Epithelial cell of proximal tubule (primary cell): ENCODE measurements around the gene LRCH4. TPM values are rescaled to one million over a fixed set of nuclear protein-coding genes. Genes with fewer than 3 reads are reported as not detected.
"Not testable (repeated sequence)": the region's sequence is repeated elsewhere in the genome, so short reads cannot be mapped to it uniquely, and the experiment has no call there.

Experiments used
- DNase-seq: peaks from one replicate; pipeline ENCODE4 v3.0.0-alpha.2; 2011; ENCODE audit warnings: low read depth
- H3K4me3 ChIP-seq: 2 replicates; pipeline ENCODE4 v1.5.1; 2011; ENCODE audit warnings: low read depth, mild to moderate bottlenecking, low read length
- total RNA-seq: library from RNA; depleted of rRNA; stranded (reverse); fragments of >200 nt; gene quantifications from 2 replicates; pipeline ENCODE4 v1.2.3, GENCODE V29; 2015
- TF ChIP-seq, protein P1 (sequence below): conservative IDR thresholded peaks from 2 replicates; pipeline ENCODE4 v1.5.1; 2012; ENCODE audit warnings: low read depth, mild to moderate bottlenecking, low read length

LRCH4 gene
- total RNA-seq, 1 donor from 2014 or later, result 62.0 TPM

DNA sequence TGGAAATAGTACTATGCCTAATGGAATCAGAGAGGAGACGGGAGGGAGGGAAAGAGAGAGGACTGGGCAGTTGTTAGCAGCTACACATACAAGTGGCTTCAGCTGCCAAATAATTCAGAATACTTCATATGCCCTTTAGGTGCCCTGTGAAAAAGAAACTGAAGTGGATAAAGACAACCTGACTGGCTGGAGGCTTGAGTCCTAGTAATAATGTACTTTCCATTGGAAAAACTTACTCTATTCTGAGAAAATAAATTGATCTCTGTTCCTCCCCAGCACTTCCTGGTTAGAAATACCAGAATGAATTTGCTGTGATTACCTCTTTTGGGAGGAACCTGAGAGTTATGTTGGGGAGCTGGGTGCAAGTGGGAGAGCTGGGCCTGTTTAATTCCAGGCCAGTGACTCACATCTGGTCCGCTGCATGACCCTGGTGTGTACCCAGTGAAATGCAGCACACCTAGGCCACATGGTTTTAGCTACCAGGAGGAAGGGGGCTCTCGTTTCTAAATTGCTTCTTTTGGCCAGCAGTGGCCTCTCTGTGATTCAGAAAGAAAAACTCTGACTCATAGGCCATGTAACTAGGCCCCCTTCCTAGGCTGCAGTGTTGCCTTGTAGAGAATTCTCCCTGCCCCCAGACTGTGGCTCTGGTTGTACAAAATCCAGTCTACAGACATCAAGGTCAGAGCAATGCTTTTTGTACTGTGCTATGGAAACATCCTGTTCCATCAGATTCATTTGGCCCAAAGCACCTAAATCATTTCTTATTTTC lies 40.4 kb downstream of the LRCH4 start:
- no peak overlapping the region for H3K4me3 ChIP-seq
- DNase-seq, result peak; percentile 52
- TF ChIP-seq, protein P1, sequence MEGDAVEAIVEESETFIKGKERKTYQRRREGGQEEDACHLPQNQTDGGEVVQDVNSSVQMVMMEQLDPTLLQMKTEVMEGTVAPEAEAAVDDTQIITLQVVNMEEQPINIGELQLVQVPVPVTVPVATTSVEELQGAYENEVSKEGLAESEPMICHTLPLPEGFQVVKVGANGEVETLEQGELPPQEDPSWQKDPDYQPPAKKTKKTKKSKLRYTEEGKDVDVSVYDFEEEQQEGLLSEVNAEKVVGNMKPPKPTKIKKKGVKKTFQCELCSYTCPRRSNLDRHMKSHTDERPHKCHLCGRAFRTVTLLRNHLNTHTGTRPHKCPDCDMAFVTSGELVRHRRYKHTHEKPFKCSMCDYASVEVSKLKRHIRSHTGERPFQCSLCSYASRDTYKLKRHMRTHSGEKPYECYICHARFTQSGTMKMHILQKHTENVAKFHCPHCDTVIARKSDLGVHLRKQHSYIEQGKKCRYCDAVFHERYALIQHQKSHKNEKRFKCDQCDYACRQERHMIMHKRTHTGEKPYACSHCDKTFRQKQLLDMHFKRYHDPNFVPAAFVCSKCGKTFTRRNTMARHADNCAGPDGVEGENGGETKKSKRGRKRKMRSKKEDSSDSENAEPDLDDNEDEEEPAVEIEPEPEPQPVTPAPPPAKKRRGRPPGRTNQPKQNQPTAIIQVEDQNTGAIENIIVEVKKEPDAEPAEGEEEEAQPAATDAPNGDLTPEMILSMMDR, result no peak

DNA sequence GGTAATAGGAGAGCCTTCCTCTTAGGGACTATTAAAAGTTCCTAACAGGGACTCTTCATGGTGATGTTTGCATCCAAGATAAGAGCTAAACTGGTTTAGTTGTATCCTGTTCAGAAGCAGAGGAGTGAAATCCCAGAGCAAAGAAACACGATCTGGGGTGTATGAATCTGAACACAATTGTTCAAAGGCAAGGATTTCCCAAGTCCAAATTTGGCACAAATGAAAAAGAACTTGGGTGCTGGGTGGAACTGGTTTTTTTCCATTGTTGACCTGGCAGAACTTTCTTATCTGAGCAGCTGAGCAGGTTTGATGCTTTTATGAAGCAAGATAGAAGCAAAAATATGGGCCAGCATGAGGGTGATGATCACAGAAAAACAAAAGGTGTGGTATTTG lies 41.0 kb downstream of the LRCH4 start:
- H3K4me3 ChIP-seq, result no peak overlapping the region
- DNase-seq, result no peak
- TF ChIP-seq, protein P1, result no peak

DNA sequence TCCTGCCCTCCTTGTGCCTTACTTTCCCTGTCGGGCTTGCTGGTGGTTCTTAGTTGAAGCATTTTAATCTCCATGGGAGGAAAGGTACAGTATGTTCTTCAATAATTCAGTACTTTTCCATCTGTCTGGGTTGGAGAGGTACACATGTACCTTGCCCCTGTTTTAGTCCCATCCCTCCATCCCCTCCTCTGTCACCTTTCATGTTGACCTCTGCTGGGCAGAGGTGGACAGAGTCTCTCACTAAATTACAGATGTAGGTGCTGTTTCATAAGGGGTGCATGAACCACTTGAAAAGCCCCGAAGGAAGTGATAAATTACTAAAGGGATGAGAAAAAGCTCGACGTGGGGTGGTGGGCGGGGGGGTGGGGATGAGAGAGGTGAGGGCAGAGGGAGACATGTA lies 41.5 kb downstream of the LRCH4 start:
- TF ChIP-seq, protein P1, result no peak
- no peak for DNase-seq

DNA sequence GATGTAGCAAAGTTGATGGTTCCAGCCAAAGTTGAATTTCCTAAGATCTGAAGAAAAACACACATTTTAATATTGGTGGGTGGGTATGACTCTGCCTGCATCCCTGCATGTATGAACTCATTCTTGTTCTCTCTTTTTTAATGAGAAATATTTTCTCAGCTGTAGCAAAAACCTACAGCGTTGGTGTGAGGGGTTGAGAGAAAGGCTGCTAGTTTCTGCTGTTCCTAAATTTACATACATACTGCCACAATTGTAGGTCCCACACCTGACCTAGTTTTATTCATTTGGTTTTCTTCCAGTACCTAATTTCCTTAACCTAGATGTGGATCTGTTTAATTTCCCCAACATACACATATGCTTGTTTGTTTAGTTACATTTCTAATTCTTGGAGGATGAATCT lies 42.3 kb downstream of the LRCH4 start:
- TF ChIP-seq, protein P1, result no peak

More for the DNA sequence above, 41.5 kb downstream of the LRCH4 start:
- no peak overlapping the region for H3K4me3 ChIP-seq

DNA sequence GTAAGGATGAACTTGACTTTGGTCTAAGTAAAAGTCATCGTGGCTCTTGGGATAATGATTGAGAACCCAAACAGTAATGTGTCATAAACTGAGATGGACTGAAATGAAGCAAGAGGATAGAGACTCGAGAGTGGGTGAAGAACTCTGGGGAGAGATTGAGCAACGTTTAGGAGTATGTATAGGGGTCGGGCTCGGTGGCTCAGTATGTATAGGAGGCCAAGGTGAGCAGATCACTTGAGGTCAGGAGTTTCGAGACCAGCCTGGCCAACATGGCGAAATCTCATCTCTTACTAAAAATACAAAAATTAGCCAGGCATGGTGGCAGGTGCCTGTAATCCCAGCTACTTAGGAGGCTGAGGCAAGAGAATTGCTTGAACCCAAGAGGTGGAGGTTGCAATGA lies 44.6 kb downstream of the LRCH4 start:
- not testable (repeated sequence) for DNase-seq, H3K4me3 ChIP-seq

More for the DNA sequence above, 42.3 kb downstream of the LRCH4 start:
- H3K4me3 ChIP-seq, result no peak overlapping the region
- DNase-seq, result no peak

DNA sequence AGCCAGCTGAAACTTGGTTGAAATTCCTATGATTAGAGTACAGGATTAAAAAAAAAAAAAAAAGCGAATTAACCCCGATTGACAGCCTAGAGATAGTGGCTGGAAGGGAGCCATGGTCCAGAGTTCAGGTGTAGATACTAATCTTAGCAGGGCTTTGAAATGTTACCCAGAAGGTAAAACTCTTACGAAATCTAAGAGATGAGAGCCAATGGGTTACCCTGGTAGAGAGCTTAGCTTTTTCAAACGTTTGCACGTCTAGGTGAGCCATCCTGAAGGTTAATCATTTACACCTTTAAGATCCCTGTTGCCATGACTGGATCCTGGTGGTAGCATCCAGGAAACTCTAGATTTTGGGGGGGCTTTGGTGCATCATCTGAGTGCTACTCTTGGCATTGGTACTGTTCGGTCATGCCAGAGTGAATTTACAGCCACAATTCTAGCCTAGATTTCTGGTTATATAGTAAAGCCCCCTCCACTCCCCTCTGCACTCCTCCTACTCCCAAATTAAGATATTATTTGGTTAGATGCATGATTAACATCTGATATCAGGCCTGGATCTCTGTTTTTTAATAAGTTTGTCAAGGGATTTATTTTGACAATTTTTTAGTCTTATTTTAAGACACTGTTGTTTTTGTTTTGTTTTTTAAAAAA lies 45.7 kb downstream of the LRCH4 start:
- H3K4me3 ChIP-seq, result peak overlapping the region; percentile 83
- no peak for DNase-seq
- TF ChIP-seq, protein P1, result no peak

DNA sequence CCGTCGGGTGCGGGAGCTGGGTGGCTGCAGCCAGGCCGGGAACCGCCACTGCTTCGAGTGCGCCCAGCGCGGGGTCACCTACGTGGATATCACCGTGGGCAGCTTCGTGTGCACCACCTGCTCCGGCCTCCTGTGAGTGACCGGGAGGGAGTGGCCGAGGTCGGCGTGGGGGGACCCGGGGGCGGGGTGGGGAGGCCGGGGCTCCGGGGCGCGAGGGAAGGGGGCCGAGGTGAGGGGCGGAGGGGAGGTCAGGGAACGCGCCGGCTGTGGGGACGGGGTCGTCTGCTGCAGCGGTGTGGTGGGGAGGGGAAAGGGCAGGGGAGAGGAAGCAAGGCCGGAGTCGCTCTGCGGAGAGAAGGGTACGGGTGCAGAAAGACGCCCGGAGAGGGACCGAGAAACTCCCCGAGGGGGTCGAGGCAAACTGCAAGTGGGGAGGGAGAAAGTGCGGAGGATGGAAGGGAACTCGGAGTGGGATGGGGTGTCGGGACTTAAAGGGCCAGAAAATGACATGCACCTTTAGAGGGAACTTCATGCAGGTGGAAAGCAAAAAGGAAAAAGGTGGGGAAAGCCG lies 46.4 kb downstream of the LRCH4 start:
- TF ChIP-seq, protein P1, result no peak
- DNase-seq, result no peak
- H3K4me3 ChIP-seq, result peak overlapping the region; percentile 83
